Bronchial epithelial cell (primary cell): ENCODE results near the gene ATP13A4. TPM values are rescaled to one million over a fixed set of nuclear protein-coding genes. Genes with fewer than 3 reads are reported as not detected.
A peak's percentile ranks its signal among the peaks of the same experiment; 100 is the strongest.

Experiments
- DNase-seq: peaks from one replicate; pipeline ENCODE4 v3.0.0-alpha.2; 2010; ENCODE audit warnings: low read depth
- FAIRE-seq: peaks from 2 replicates; lab custom pipeline; 2011; peaks lifted over from hg19 to GRCh38; lab: Jason Lieb, UNC
- H3K27me3 ChIP-seq: 2 replicates; pipeline ENCODE4 v1.5.1; 2011; ENCODE audit warnings: low read length; ENCODE audit not compliant: control insufficient read depth, insufficient read depth
- H3K36me3 ChIP-seq: 2 replicates; pipeline ENCODE4 v1.5.1; 2011; ENCODE audit warnings: low read length; ENCODE audit not compliant: control insufficient read depth, insufficient read depth
- H3K4me3 ChIP-seq: 2 replicates; pipeline ENCODE4 v1.5.1; 2011; ENCODE audit warnings: mild to moderate bottlenecking, low read depth, low read length, control low read depth
- total RNA-seq: library from RNA; depleted of rRNA; stranded (reverse); fragments of >200 nt; gene quantifications from 2 replicates; pipeline ENCODE4 v1.2.1, GENCODE V29; 2014
- TF ChIP-seq, protein P1 (sequence below): IDR thresholded peaks from 2 replicates; pipeline ENCODE4 v1.5.1; 2011; ENCODE audit warnings: mild to moderate bottlenecking, moderate library complexity, low read length, control low read depth, inconsistent platforms; ENCODE audit not compliant: insufficient read depth, severe bottlenecking

Gene ATP13A4
- total RNA-seq, 1 donor from 2014 or later = 4.2 TPM

DNA sequence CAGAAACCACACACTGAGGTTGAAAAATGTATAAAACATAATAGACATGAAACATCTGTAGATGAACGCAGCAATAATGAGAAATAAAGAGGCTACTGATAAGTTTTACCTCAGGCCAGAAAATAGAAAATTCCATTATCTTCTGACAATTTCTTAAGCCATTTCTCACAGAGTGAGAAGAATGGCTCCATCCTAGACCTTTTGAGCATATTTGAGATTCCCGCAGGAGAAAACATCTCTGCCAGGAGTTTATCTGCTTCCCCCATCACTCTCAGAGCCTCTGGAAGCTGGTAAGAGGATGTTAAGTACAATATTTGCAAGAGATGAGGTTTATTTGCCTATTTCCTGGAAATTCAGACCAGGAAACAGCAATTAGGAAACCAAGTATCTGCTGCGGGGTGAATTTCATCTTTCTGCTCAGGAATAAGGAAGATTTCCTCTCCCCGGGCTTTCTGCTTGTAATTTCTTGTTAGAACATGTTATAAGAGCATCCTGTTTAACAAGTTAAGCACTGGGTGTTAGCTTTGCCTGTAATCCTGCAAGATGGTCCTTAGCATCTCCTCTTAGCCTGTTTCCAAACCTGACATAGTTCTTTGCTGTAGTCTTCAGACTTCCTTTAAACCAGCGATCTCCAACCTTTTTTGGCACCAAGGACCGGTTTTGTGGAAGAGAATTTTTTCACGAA is 54.8 kb downstream of the ATP13A4 start:
- DNase-seq = peak; percentile 91
- FAIRE-seq = peak; percentile 66

DNA sequence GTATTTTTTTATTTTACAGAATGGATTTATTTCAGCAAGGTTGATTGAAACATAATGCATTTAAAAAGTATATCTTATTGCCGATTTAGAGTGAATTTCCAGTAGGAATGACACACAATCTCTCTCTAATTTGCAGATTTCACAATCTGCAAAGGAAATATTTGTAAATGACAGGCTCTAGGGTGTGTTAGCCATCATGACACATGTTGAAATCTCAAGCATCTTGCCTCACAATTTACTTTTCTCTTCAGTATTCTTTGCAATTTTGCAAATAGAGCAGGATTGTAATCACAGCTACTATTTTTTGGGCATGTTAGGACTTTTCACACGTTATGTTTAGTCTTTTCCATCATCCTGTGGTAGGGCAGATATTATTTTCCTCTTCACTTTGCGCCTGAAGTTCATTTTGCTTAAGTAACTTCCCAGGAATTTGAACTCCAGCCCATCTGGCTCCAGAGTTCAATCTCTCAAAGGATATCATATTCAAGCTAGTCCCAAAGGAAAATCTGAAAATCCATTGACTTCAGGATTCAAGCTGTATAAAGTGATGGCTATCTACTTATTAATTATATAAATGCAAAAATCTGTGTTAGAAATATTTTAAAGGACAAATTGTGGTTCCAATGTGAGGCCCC is 55.4 kb downstream of the ATP13A4 start:
- H3K4me3 ChIP-seq = no peak overlapping the region
- TF ChIP-seq, protein P1, sequence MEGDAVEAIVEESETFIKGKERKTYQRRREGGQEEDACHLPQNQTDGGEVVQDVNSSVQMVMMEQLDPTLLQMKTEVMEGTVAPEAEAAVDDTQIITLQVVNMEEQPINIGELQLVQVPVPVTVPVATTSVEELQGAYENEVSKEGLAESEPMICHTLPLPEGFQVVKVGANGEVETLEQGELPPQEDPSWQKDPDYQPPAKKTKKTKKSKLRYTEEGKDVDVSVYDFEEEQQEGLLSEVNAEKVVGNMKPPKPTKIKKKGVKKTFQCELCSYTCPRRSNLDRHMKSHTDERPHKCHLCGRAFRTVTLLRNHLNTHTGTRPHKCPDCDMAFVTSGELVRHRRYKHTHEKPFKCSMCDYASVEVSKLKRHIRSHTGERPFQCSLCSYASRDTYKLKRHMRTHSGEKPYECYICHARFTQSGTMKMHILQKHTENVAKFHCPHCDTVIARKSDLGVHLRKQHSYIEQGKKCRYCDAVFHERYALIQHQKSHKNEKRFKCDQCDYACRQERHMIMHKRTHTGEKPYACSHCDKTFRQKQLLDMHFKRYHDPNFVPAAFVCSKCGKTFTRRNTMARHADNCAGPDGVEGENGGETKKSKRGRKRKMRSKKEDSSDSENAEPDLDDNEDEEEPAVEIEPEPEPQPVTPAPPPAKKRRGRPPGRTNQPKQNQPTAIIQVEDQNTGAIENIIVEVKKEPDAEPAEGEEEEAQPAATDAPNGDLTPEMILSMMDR = no peak
- H3K36me3 ChIP-seq = no peaks in the 10 kb centered on the region
- DNase-seq (peak; percentile 94), FAIRE-seq (no peak)
- no peaks in the 10 kb centered on the region for H3K27me3 ChIP-seq

More for the DNA sequence above, 54.8 kb downstream of the ATP13A4 start:
- Histone ChIP-seq H3K4me3 (no peak overlapping the region), H3K27me3 (no peaks in the 10 kb centered on the region), H3K36me3 (no peaks in the 10 kb centered on the region)
- TF ChIP-seq, protein P1 = no peak

DNA sequence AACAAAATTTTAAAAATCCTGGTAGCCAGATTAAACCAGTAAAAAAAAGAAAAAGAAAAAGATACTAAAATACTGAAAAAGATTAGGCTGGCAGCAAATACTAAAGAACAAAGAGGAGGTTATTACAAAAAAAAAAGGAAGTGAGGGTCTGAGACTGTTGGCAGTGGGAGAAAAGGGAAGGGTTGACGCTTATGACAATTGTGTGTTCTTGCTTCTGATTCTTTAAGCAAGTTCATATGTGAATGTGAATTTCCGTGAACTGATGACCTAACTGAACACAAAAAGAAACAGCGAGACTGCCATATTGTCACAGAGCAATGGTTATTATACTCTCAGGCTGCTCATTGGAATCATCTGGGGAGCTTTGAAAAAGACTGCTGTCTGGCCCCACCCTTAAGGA is 56.5 kb downstream of the ATP13A4 start:
- Histone ChIP-seq H3K36me3 (no peaks in the 10 kb centered on the region), H3K27me3 (no peaks in the 10 kb centered on the region), H3K4me3 (no peak overlapping the region)
- TF ChIP-seq, protein P1 = no peak
- FAIRE-seq (no peak), DNase-seq (no peak)

DNA sequence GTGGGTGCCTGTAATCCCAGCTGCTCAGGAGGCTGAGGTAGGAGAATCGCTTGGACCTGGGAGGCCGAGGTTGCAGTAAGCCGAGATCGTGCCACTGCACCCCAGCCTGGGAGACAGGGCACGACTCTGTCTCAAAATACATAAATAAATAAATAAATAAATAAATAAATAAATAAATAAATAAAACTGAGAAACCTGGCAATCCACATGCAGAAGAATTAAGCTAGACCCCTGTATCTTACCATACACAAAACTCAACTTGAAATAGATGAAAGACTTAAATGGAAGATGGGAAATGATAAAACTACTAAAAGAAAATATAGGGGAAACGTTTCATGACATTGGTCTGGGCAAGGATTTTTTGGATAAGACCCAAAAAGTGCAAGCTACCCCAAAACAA is 58.0 kb downstream of the ATP13A4 start:
- no peaks in the 10 kb centered on the region for H3K27me3 ChIP-seq
- TF ChIP-seq, protein P1 = no peak
- DNase-seq (no peak), FAIRE-seq (no peak)
- H3K4me3 ChIP-seq = no peak overlapping the region
- no peaks in the 10 kb centered on the region for H3K36me3 ChIP-seq

DNA sequence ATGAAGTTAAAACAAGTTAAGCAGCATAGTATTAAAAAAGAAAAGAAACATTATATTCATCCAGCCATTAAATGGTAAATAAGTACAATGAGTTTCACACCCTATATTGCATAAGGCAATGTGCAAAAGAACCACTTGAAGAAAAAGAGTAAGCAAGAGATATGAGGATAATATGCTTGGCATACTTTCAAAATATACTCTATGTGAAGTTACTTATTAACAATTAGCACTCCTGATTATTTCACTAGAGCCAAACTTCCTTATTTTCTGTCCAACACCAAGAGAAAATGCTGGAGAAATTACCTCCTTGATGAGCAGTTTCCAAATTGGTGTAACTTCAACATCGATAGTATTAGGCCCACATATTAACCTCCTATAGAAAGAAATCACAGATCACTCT is 63.7 kb downstream of the ATP13A4 start:
- Histone ChIP-seq H3K4me3 (no peak overlapping the region), H3K27me3 (no peaks in the 10 kb centered on the region), H3K36me3 (no peaks in the 10 kb centered on the region)
- DNase-seq (no peak), FAIRE-seq (no peak)
- TF ChIP-seq, protein P1 = no peak
